Panc1 (cell line): Measurements from ENCODE around the gene GGTLC1. TPM values are rescaled to one million over a fixed set of nuclear protein-coding genes. Genes with fewer than 3 reads are reported as not detected.

Experiments used
- ATAC-seq: fragments of 200-7000 bp; cut with Tn5 transposase; 2 replicates; pipeline ENCODE4 v1.9.1; 2020; ENCODE audit warnings: mild to moderate bottlenecking, moderate library complexity
- BruUV-seq: library from RNA; stranded (reverse); fragments of 400-500 nt; replicated peaks from 2 replicates; lab custom pipeline; 2021; lab: Mats Ljungman, UMichigan
- CTCF ChIA-PET: fragments of 300-600 bp; sonication (Branson Sonifier 250); formaldehyde crosslinking; loops from one replicate; lab custom pipeline; 2022; ENCODE audit warnings: antibody characterized with exemption; lab: Charles Lee
- POLR2A ChIA-PET: fragments of 300-600 bp; sonication (Branson Sonifier 250); formaldehyde crosslinking; loops from one replicate; lab custom pipeline; 2022; ENCODE audit warnings: antibody characterized with exemption; lab: Charles Lee
- DNase-seq: peaks from one replicate; pipeline ENCODE4 v3.0.0-alpha.2; 2010; ENCODE audit warnings: low read depth, low spot score
- H3K27ac ChIP-seq: 2 replicates; pipeline ENCODE4 v1.5.1; 2011; ENCODE audit warnings: mild to moderate bottlenecking, low read length, inconsistent platforms
- H3K27me3 ChIP-seq: fragments of 200-500 bp; sonication (Bioruptor generic); 2 replicates; pipeline ENCODE4 v1.6.0; 2014; ENCODE audit warnings: low read length, inconsistent platforms; ENCODE audit not compliant: control insufficient read depth, insufficient read depth
- H3K36me3 ChIP-seq: fragments of 200-500 bp; sonication (Bioruptor generic); 2 replicates; pipeline ENCODE4 v1.5.1; 2014; ENCODE audit warnings: inconsistent platforms, mild to moderate bottlenecking, low read length, moderate library complexity; ENCODE audit not compliant: control insufficient read depth, insufficient read depth
- H3K4me1 ChIP-seq: 2 replicates; pipeline ENCODE4 v1.5.1; 2011; ENCODE audit warnings: inconsistent platforms, mild to moderate bottlenecking, low read length, moderate library complexity; ENCODE audit not compliant: control insufficient read depth, insufficient read depth
- H3K4me3 ChIP-seq, 2 experiments: 2 replicates each; pipeline ENCODE4 v1.5.1; 2011 to 2012; ENCODE audit warnings: low read depth in 2 of 2, low read length in 2 of 2, mild to moderate bottlenecking in 2 of 2, inconsistent platforms in 1 of 2, moderate library complexity in 1 of 2
- H3K9me3 ChIP-seq: fragments of 200-500 bp; sonication (Bioruptor generic); 2 replicates; pipeline ENCODE4 v1.5.1; 2014; ENCODE audit warnings: low read depth, mild to moderate bottlenecking, inconsistent platforms, low read length, moderate library complexity; ENCODE audit not compliant: control insufficient read depth, insufficient read depth
- CTCF ChIP-seq: fragments of 450-650 bp; IDR thresholded peaks from 2 replicates; pipeline ENCODE4 v1.5.1; 2017; ENCODE audit warnings: mild to moderate bottlenecking
- POLR2AphosphoS5 ChIP-seq: IDR thresholded peaks from 2 replicates; pipeline ENCODE4 v1.6.1; 2012; ENCODE audit warnings: mild to moderate bottlenecking, low read depth, low read length, moderate library complexity
- REST ChIP-seq, 2 experiments: IDR thresholded peaks; 2 replicates each; pipeline ENCODE4 v1.6.1; 2011 to 2012; ENCODE audit warnings: low read depth in 2 of 2, control low read depth in 1 of 2, low read length in 1 of 2, mild to moderate bottlenecking in 1 of 2, moderate library complexity in 1 of 2; ENCODE audit not compliant: insufficient read depth in 1 of 2
- SIN3A ChIP-seq: IDR thresholded peaks from 2 replicates; pipeline ENCODE4 v1.6.1; 2012; ENCODE audit warnings: low read depth, mild to moderate bottlenecking, low read length, moderate library complexity, borderline replicate concordance; ENCODE audit not compliant: insufficient read depth
- TCF7L2 ChIP-seq: IDR thresholded peaks from 2 replicates; pipeline ENCODE4 v1.6.1; 2011; ENCODE audit warnings: mild to moderate bottlenecking, low read depth, low read length, inconsistent platforms
- in situ Hi-C: cut with HindIII; loops from 2 replicates; pipeline ENCODE4 v1.10.0; 2016; ENCODE audit warnings: low sequenced_read_pairs, low pct_unique_long_range_greater_than_20kb
- intact Hi-C: fragments of 100-400 bp; cut with micrococcal nuclease; formaldehyde crosslinking; loops from one replicate; pipeline ENCODE4 v1.10.0; 2022; ENCODE audit not compliant: unreplicated experiment
- total RNA-seq: library from RNA; stranded (reverse); gene quantifications from one replicate; pipeline ENCODE4 v1.2.1, GENCODE V29; 2021; ENCODE audit not compliant: unreplicated experiment

The GGTLC1 gene
- total RNA-seq, 1 experiment from 2014 or later = 0.18 TPM

GRCh38 chr20:23967616-23967979 is 21.0 kb downstream of the GGTLC1 start:
- H3K27ac ChIP-seq = no peak overlapping the region
- TF ChIP-seq POLR2AphosphoS5 = no peak
- in situ Hi-C loops = no loop called here
- DNase-seq = no peak
- H3K9me3 ChIP-seq = peaks cover 8% of the 10 kb centered on the region; the same call in 1 of the 2 replicates
- BruUV-seq = no TSS peak
- H3K36me3 ChIP-seq = no peaks in the 10 kb centered on the region; the same call in 1 of the 2 replicates
- H3K4me3 ChIP-seq = no peak overlapping the region
- intact Hi-C loops = no loop called here
- ChIA-PET CTCF (no interaction called here), POLR2A (no interaction called here)
- no peaks in the 10 kb centered on the region for H3K4me1 ChIP-seq
- no peaks in the 10 kb centered on the region; the same call in 1 of the 2 replicates for H3K27me3 ChIP-seq
- no peak for ATAC-seq

GRCh38 chr20:23966927-23967615 is 21.5 kb downstream of the GGTLC1 start:
- in situ Hi-C loops = no loop called here
- BruUV-seq = no TSS peak
- no peaks in the 10 kb centered on the region; the same call in 1 of the 2 replicates for H3K36me3 ChIP-seq
- TF ChIP-seq SIN3A (no peak), CTCF (no peak), REST (IDR thresholded peaks at IDR 0.05; ENCODE audit: insufficient read depth in 1 of 2, low read depth in 2 of 2, low read length in 1 of 2) (no peak)
- no peaks in the 10 kb centered on the region for H3K4me1 ChIP-seq
- ChIA-PET POLR2A (no interaction called here), CTCF (no interaction called here)
- ATAC-seq (no peak), DNase-seq (no peak)
- H3K27me3 ChIP-seq = no peaks in the 10 kb centered on the region; the same call in 1 of the 2 replicates
- no peak overlapping the region for H3K27ac ChIP-seq
- no peak overlapping the region for H3K4me3 ChIP-seq
- peaks cover 8% of the 10 kb centered on the region; the same call in 1 of the 2 replicates for H3K9me3 ChIP-seq
- intact Hi-C loops = no loop called here

- ChIA-PET POLR2A (no interaction called here), CTCF (interaction anchor here (0.5 kb wide), 1 partner anchor 608 kb away, joined by 3 read pairs; no protein-coding TSS in a partner anchor)
- intact Hi-C loops = no loop called here
- Histone ChIP-seq H3K4me1 (no peaks in the 10 kb centered on the region), H3K4me3 (no peak overlapping the region), H3K27me3 (no peaks in the 10 kb centered on the region), H3K27ac (no peak overlapping the region), H3K9me3 (peaks cover 8% of the 10 kb centered on the region; the same call in 1 of the 2 replicates), H3K36me3 (no peaks in the 10 kb centered on the region; the same call in 1 of the 2 replicates)
- no peak for DNase-seq
- TF ChIP-seq CTCF (no peak), TCF7L2 (no peak), REST (IDR thresholded peaks at IDR 0.05; ENCODE audit: insufficient read depth in 1 of 2, low read depth in 2 of 2, low read length in 1 of 2) (no peak), SIN3A (no peak), POLR2AphosphoS5 (no peak)
- BruUV-seq = no TSS peak
- in situ Hi-C loops = no loop called here
- ATAC-seq = no peak
Observed at GRCh38 chr20:23966298-23966697, 22.3 kb downstream of the GGTLC1 start.
